ENCODE measurements around the gene ALPL.
A peak's percentile ranks its signal among the peaks of the same experiment; 100 is the strongest.

Gene ALPL

DNA sequence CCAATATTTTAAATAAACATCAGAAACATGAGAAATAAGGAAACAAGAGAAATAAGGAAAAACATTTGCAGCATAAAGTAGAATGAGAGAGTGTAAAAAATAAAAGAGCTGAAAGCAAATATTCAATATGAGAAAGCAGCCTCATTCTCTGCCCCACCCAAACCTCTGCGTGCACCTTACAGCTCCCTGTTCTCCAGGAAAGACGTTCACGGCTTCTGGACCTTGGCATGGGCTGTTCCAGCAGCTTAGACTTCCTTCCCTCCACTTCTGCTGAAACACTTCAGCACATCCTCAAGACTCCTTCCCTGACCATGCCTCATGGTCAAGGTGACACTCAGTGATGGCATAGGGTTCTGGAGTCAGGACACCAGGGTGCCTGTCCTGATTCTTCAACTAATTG is 23.3 kb downstream of the ALPL start:
- no peak for DNase-seq

DNA sequence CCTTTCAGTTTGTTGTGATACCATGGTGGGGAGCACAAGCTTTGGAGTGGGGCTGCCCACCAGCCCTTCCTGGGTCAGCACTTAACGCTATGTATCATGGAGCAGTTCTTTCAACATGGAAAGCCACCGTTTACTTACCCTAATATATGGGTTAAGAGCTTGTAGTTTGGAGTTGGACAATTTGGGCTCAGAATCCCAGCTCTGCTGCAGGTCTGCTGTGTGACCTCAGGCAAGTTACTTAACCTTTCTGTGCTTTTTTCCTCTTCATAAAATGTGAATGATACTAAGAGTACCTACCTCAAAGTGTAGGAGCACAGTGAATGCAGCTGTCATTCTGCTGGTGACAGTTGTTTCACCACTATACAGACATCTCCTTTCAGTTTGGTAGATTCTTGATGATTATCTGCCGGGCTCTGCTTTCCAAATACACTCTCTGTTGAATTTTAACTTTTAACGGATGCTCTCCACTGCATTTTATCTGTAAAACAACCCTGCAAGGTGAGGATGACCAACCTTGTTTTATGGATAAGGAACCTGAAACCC is 23.8 kb downstream of the ALPL start:
- DNase-seq: no peak

DNA sequence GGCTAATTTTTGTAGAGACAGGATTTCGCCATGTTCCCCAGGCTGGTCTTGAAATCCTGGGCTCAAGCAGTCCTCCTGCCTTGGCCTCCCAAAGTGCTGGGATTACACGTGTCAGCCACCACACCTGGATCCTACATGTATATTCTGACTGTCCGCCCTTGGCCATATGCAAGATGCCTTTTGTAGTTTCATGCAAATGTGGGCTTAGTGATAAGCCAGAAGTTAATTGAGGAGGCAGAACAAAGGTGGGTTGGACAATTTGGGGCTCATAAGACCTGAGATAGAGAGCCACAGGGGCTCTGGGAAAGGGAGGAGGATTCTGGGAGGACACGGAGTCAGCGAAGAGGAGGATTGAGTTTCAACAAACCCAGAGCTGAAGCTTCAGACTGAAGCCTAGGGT is 24.9 kb downstream of the ALPL start:
- no peak for DNase-seq

GRCh38 chr1:21534674-21535378 is 25.6 kb downstream of the ALPL start:
- DNase-seq: no peak

DNA sequence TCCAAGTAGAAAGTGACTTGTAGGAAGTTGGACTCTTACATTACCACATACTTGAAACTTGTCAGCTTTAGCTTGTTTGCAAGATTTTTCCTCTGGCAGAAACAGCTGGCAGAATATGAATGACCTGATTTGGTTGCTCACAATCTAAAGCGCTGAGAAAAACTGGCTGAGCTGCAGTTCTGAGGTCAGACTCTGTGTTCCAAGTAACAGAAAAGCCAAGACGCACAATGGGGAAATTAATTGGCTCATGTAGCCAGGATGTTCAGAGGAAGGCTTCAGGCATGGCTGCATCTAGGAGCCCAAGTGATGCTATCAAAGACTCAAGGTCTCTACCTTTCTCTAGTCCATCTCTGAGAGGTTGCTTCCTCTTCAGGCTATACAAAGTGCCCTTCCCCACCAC is 27.0 kb downstream of the ALPL start:
- DNase-seq: no peak

DNA sequence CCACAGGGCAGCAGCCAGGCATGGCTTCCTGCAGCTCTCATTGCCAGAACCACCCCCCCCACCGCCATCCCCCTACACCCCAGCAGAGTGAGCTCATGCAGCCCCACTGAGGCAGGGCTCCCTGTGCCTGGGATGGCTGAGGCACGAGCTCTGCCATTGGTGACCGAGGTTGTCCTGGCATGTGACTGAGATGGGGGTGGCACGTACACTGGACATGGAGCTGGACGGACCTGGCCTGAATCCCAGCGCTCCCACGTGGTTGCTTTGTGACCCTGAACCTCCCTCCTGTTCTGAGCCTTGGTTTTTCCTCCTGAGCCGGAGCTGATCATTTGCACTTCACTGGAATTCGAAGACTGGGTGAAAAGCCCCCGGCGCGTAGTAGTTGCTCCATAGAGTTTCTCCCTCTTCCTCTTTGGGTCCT is 28.3 kb downstream of the ALPL start:
- DNase-seq: no peak

- no peak for DNase-seq
These were observed 28.9 kb downstream of the ALPL start for GRCh38 chr1:21537932-21538630.

DNA sequence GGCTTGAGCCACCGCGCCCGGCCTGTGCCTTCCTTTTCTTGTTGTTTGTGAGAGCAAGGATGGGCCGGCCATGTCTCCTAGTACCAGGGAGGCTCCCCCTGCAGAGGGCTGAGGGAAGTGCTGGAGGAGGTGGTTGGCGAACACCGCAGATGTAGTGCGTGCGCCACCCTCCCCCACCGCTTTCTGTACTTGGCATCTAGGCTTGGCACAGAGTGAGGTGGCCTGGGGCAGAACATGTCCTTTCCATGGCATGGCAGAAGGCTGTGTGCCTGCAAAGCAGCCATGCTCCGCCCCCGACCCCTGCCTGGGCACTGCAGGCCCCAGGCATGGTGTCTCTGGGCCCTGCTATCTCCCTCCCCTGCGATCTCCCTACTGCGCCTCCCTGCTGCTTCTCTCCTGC is 30.7 kb downstream of the ALPL start:
- DNase-seq: peak; percentile 39

DNA sequence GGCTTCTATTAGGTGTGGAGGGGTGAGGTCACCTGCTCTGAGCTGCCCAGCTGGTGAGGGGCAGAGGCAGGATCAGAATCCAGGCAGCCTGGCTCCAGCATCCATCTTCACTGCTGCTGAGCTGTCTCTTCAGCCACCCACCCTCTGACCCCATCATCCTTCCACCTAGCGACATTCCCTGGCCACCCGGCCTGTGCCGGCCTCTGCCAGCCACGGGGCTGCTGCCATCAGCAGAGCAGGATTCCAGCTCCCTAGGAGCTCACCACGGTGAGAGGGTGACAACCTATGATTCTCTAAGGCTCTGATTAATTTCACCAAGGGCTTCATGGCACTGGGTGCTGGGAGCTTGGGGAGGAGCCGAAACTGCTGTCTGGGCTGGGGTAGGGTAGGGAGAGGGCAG is 32.1 kb downstream of the ALPL start:
- DNase-seq: no peak

DNA sequence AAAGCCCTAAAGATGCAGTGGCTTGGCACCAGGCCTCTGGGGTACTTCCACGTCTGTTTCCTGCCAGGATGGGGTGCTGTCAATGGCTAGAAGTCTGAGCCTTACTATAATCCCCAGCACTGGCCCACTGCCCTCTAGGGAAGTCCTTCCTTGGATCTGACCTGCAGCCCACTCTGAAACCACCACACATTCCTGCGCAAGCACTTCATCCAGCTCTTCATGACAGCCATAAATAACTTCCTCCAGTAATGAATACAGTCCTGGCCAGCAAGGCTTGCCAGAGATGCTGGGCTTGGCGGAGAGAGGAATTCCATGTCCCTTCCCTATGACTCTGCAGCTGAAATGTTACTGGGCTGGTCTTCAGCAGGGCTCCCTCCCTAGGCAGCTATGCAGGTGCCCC is 32.6 kb downstream of the ALPL start:
- no peak for DNase-seq

DNA sequence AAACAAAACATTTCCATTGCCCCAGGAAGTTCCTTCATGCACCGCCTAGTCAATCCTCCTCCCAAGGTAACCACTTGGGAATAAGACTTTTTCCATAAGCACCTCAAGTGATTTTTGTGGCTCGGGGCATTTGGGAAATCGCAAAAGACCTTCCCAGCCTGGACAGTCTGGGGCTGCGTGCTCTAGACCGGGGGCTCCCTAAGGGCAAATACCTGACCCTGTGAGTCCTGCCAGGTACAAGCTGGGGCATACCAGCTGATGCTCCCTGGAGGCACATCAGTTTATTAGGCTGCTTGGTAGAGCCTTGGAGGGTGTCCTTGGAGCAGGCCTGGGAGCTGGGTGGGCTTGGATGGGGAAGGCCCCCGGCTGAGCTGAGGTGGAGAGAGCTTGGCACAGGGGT is 34.4 kb downstream of the ALPL start:
- DNase-seq: no peak

DNA sequence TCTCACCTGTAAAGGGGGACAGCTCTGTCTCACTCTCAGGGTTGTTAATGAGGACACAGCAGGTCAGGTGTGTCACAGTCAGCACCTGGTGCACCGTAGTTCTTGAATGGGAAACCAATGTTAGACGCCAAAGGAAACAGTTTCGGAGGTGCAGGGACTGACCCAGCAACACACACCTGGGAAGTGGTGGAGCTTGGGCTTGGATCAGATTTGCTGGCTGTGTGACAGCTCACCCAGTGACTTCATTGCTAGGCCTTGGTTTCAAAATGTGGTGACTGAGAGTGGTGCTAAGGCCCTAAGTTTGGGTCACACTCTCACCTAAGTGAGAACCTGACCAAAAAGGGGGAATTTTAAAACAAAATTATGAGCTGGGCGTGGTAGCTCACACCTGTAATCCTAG is 34.9 kb downstream of the ALPL start:
- DNase-seq: no peak

DNA sequence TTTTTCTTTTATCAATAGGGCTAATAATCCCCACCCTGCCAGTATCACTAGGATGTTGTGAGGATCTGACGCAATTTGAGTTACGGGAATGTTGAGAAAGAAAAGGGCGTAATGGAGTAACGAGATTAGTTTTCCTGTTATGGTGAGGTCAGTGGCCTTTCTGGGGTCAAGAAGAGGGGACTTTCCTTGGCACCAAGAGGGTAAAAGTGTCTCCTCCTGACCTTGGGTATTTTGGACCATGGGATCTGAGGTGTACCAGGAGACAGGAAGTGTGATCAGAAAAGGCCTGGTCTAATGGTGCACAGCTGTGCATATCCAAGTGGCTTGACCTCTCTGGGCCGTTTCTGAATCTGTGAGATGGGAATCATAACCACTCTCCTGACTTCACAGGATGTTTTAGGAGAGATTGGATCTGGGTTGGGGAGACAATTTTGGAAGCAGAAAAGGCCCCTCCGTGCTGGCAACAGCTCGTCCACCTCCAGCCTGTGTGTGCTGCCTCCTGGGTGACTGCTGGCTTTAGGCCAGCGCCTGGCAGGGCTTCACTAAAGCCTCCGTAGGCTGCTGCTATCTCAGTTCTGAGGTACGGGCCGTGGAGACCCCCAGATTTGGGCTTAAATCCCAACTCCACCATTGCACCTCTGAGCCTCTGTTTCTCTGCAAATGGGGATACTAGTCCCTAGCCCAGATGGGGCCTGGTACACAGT is 37.1 kb downstream of the ALPL start:
- no peak for DNase-seq

GRCh38 chr1:21547876-21548275 is 38.7 kb downstream of the ALPL start:
- no peak for DNase-seq

DNA sequence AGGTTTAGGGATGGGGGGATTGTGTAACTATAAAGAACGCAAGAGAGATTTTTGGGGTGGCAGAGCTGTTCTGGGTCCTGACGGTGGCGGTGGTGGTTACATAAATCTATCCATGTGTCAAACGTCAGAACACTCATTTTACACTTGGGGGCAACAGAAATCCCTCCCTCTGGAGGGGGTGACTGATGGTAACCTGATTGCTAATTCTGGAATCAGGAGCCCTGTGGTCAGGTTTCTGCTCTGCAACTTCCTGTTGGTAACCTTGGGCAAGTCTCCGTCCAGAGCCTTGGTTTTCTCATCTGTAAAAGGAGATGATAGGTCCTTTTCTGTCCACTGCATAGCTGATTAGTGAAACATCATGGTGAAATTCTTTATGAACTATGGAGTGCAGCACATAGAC is 40.9 kb downstream of the ALPL start:
- no peak for DNase-seq

DNA sequence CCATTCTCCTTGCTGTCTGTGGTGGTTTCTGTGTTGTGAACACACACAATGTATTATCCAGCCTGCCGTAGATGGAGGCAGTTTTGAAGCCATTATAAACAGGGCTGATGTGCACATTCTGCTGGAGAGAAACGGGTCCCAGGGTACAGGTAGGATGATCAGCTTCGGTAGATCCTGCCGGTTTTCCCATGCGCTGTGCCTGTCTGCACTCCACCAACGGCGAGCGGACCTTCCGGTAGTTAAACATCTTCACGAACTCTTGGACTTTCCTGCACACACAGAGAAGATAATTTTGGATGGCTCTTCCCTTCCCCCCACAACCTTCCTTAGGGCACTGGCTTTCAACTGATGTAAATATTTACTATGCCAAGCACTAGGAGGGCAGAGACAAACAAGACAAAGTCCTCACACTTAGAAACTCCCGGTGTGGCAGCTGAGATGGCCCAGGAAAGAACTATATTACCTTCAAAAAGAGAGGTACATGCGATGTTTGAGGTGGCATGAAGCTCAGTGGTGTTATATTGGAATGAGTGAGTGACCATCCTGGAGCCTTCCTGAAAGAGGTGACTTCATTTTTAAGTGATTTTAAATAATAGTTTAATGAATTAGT is 41.7 kb downstream of the ALPL start:
- DNase-seq: no peak

- no peak for DNase-seq
These were observed 43.5 kb downstream of the ALPL start for GRCh38 chr1:21552715-21553114.

- DNase-seq: no peak
These were observed 44.1 kb downstream of the ALPL start for GRCh38 chr1:21553116-21553926.

- DNase-seq: no peak
These were observed 50.8 kb downstream of the ALPL start for GRCh38 chr1:21559788-21560567.

DNA sequence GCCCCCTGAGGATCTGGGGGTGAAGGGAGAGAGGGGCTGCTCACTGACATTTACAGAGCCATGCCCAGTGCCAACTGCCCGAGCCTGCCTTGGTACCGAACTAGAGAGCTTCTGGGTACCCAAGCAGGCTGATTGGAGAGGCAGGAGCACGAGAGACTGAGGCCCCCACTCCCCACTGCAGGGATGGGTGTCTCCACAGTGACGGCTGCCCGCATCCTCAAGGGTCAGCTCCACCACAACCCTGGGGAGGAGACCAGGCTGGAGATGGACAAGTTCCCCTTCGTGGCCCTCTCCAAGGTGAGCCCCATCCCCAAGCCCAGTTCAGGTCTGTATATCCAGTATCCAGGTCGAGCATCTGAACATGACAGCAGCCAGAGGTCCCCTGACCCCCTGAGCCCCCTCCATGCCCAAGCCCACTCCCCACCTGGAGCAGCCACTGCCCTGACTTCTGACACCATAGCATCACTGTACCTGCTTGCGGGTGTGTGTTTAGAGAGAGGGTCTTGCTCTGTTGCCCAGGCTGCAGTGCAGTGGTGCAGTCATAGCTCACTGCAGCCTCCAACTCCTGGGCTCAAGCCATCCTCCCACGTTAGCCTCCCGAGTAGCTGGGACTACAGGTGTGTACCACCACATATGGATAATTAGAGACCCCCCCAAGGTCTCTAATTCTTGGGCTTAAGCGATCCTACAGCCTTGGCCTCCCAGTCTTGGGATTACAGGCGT is 51.9 kb downstream of the ALPL start:
- DNase-seq: no peak

GRCh38 chr1:21562896-21563295 is 53.7 kb downstream of the ALPL start:
- DNase-seq: no peak
